GM18870 (cell line): ENCODE data around the gene PDE1C.
A peak's percentile ranks its signal among the peaks of the same experiment; 100 is the strongest.
"Not testable (repeated sequence)": the region's sequence is repeated elsewhere in the genome, so short reads cannot be mapped to it uniquely, and the experiment has no call there.

Experiments
- ATAC-seq: cut with Tn5 transposase; IDR thresholded peaks from one replicate; pipeline ENCODE4 v1.9.1; 2021; ENCODE audit warnings: moderate library complexity; ENCODE audit not compliant: unreplicated experiment

The PDE1C gene

DNA sequence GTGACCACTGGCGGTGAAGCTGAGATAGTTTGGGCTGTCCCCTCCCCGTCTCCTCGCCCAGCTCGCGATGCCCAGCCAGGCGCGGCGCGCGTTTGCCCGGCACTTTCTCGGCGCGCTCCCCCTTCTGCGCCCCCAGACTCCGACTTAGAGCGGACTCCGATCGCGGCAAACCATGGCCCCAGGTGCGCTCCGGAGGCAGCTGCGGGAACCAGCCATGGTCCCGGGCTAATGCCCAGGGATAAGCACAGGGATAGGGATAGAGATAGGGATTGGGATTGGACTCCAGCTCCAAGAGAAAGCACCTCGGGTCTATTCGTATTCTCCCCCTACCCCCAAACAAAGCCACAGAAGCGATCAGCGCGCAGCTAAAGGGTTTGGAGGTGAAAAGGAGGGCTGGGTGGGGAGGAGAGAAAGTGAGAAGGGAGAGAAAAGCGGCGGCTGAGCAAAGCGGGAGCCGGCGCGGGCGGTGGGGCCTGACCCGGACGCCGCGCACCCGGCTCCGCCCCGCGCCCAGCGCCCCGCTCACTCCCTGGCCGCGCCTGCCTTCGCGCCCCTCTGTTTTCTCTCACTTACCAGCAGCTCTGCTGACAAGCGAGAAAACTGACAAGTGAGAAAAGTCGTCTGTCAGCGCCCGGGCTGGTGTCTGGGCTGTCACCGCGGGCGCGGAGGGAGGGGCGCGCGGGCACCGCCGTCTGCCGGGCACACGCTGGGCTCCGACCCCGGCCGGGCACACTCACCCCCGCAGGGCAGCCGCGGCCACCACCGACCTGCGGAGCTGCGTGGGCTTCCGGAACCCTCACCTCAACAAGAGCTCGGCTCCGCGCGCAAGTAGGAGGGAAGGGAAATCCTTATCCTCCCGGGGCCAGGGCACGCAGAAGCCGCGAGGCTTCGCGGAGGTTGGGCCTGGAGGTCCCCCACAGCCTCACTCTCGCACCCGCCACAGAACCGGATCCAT lies at the start of gene PDE1C:
Gene PDE1C, minus strand, starts transcription at position 2 of the 955 bp plus-strand sequence.
- ATAC-seq: no peak

DNA sequence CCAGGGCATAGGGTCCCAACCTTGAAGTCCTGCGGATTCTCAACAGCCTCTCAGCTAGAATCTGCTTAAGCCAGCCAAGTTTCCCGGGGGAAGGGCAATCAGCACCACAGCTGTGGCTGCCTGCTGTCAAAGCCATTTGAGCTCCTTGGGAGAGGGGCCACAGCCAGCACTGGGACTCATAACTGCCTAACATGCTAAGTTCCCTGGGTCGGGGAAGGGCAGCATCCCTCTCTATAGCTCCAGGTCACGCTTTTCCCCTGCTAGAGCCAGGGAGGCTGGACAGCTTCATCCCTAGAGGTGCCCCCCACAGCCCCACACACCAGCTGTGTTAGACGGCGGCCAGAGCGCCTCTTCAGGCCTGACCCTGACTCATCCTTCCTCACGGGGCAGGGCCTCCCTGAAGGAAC lies 49.6 kb upstream of the PDE1C start:
- ATAC-seq: no peak

DNA sequence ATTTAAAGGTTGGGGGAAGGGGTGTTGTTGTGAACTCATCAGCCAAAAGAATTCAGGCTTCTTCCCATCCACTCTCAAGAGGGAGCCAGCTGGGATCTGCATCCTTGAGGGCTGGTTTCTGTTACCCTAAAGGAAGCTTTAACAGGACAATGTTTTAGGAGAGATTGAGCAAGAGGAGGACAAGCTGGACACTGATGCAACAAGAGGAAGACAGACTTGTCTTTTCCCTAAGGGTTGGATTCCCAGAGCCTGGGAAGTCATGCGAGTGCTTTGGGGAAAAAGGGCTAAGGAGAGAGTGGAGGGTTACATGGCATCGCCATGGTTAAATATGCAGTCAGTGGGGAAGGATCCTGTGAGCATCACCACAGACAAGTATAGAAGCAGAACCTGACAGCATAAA lies 47.6 kb upstream of the PDE1C start:
- no peak for ATAC-seq

DNA sequence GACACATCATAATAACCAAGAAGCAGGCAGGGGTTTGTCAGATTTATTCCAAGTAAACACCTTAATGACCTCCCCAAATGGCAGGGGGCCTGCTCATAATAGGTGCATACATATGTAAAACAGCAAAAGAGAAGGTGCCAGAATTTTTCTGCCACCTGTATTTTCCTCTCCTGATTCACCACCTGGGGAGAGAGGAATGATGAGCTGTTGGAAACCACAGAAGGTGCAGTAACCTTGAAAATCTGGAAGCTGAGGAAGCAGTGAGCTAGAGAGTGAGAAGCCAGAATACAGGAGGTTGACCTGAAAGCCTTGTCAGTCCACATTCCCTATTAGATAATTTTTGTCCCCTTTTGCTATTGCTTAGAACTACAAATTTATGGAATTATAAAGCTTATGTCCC lies 46.2 kb upstream of the PDE1C start:
- ATAC-seq: no peak

GRCh38 chr7:32115831-32116230 lies 45.6 kb upstream of the PDE1C start:
- ATAC-seq: no peak

- no peak for ATAC-seq
Observed at GRCh38 chr7:32108651-32109050, 38.4 kb upstream of the PDE1C start.

GRCh38 chr7:32104766-32105165 lies 34.6 kb upstream of the PDE1C start:
- no peak for ATAC-seq

DNA sequence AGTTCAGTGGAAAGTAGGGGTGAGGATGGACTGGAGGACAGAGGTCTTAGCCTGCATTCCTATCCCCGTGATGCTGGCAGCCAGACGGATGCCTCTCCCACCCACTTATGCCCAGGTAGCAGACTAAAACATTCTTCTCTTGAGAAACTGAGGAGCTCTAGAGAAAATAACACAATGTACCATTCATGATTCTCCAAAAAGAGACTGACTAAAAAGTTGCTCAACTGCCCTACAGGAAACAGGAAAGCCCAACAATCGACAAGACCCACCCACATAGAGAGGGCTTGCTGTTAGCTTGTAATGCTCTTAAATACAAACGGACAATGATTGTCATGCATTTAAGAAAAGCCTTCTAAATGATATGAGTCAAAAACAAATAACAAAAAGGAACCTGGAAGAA lies 33.2 kb upstream of the PDE1C start:
- ATAC-seq: no peak

DNA sequence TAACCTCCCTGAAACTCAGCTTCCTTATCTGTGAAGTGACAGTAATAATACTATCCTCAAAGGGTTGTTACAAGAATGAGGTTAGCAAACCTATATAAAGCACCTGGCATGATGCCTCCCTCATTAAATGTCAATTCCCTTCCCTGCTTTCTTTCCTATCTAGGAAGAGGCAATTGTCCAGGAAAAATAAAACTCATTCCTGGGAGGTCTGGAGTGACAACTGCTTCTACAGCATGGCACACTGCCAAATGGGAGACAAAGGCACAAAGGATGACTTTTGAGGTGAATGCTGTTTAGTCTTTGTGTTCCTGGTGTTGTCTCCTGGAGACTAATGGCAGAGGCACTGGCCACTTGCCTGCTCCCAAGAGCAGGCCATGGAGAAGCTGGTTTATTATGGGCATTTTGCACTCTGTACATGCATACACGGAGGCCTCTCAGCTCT lies 32.2 kb upstream of the PDE1C start:
- no peak for ATAC-seq

DNA sequence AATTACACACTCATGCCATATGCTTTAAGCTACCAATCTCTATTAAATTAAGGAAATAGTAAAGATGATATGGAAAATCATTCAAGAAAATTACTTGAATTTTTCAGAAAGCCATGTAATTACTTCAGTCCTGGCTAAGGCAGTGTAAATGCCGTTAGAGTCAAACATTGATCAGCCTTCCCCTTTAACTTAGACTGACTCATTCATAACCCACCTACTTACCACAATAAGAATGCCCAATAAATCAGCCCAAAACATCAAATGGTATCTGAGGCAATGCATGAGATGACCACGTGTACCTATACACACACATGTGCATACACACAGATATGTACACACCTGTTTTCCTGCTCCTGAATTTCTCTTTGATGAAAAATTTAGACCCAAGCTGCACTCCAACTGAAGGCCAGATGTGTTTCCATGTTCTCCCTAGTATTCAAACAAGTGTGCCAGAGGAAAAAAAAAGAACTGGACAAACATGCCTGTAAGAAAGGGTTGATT lies 30.2 kb upstream of the PDE1C start:
- ATAC-seq: no peak

DNA sequence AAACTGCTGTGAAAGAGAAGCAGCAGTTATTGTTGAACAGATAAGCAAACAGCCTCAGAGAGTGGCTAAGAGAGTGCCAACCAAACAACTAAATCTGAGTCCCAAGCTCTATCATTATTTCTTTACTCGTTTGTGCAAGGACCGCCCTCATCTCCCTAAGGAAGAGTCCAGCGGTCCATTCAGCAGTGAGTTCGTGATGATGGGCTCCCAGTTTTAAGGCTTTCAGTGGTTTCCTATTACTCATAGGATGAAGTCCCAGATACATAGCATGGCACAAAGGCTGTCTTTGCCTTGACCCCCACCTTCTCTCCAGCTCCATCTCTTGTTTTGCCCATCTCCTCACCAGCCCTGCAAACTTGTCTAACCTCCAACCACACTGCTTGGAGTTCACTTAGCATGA lies 24.3 kb upstream of the PDE1C start:
- ATAC-seq: no peak

- ATAC-seq: no peak
Observed at GRCh38 chr7:32093415-32094408, 23.5 kb upstream of the PDE1C start.

DNA sequence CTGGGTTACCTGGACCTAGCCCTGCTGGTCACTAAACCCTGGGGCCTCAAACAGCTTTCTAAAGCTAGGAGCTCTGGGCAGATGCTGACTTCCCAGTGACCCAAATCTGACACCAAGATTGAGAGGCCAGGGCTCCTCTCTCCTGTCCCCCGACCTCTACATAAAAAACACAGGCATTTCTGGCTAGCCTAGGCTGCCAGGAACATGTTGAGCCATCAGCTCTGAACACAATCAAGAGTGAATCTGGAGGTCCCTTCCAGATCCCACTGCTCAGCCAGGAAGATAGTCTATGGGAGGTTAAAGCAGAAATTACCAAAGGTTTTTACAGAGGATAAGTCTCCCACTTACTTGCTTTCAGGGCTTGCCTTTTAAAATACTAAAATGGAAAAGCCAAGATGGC lies 22.1 kb upstream of the PDE1C start:
- no peak for ATAC-seq

GRCh38 chr7:32091608-32092210 lies 21.5 kb upstream of the PDE1C start:
- peak; percentile 73 for ATAC-seq

DNA sequence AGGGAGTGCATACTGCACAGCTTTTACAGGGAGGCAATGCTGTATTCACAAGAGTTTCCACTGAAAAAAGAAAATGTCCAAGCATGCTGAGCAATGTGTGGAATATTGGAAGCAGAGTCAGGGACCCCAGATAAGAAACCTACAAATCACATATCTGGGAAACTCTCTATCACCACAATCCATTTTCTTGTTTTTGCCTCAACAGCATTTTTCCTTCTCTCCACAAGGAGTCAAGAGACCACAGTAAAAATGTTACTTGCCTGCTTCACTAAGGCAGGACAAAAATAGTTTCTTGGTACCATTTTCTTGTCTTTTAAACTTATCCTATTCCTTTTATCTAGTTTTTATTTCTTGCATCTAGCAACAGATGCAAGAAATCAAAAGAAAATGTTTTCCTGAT lies 19.5 kb upstream of the PDE1C start:
- ATAC-seq: no peak

DNA sequence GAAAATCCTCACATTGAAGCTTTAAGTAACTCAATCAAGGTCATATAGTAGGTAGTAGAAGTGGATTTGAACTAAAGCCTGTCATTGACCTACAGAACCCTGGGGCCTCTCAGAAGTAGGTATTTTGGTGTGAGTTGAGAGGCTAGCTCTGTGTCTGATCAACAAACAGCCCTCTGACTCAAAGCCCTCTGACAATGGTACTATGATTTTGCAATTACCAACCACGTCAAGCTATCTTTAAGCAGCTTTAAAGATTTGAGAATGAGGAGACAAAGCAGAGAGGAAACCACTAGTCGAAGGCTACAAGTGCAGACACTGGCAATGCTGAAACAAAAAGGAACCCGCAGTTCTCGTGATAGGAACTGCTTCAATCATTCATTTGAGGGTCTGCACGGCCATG lies 19.0 kb upstream of the PDE1C start:
- ATAC-seq: no peak

DNA sequence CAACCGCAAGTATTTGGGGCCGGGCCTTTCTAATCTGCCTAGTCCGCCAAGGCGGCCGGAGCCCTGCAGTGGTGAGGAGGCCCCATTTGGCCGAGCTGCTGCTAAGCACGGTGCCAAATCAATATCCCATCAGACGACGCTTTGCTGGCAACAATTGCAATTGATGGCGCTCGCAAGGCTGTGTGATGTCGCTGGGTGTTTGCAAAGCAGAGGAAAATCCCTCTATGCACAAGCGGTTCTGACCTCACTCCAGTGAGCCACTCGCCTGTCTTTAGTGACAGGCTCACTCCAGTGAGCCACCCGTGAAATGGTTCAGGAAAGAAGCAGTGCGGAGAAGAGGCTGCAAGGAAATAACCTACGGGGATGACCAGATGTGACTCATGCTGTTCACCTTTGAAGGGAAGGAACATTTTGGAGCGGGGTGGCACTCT lies 18.3 kb upstream of the PDE1C start:
- ATAC-seq: no peak

DNA sequence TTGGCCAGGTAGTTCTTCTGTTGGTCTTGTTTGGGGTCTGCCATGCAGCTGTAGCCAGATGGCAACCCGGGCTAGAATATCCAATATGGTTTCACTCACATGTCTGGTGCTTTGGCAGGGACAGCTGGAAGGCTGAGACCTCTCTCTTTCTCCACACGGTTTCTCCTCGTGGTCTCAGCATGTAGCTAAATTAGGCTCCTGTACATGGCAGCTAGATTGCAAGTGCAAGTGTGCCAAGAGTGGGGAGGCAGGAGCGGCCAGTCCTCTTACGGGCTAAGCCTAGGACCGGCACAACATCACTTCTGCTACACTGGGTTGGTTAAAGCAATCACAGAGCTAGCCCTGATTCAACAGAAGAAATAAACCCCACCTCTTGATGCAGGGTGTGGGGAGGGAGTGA lies 9.3 kb upstream of the PDE1C start:
- no peak for ATAC-seq

GRCh38 chr7:32078824-32079223 lies 8.6 kb upstream of the PDE1C start:
- no peak for ATAC-seq

- no peak for ATAC-seq
Observed at GRCh38 chr7:32077806-32078205, 7.6 kb upstream of the PDE1C start.

GRCh38 chr7:32076802-32077201 lies 6.6 kb upstream of the PDE1C start:
- not testable (repeated sequence) for ATAC-seq
